Left kidney (tissue), 2 donors: Measurements from ENCODE around the gene FAM184A. TPM values are rescaled to one million over a fixed set of nuclear protein-coding genes. Genes with fewer than 3 reads are reported as not detected.
A peak's percentile ranks its signal among the peaks of the same experiment; 100 is the strongest.
"Not testable (repeated sequence)": the region's sequence is repeated elsewhere in the genome, so short reads cannot be mapped to it uniquely, and the experiment has no call there.

Source experiments
- DNase-seq: peaks from one replicate; pipeline ENCODE4 v3.0.0-alpha.2; 2013
- polyA plus RNA-seq: library from polyadenylated mRNA; unstranded; fragments of 120-200 nt; gene quantifications from one replicate; pipeline ENCODE4 v1.2.1, GENCODE V29; 2013; ENCODE audit not compliant: insufficient read length

The FAM184A gene
- polyA plus RNA-seq, 1 donor, result 16.1 TPM

- no peak for DNase-seq
Measured at GRCh38 chr6:119012521-119012920, 65.9 kb downstream of the FAM184A start.

GRCh38 chr6:119009266-119009665 lies 69.2 kb downstream of the FAM184A start:
- DNase-seq, result not testable (repeated sequence)

- DNase-seq, result no peak
Measured at GRCh38 chr6:119006974-119007373, 71.5 kb downstream of the FAM184A start.

- DNase-seq, result no peak
Measured at GRCh38 chr6:119002069-119002468, 76.4 kb downstream of the FAM184A start.

GRCh38 chr6:118999494-119000040 lies 78.9 kb downstream of the FAM184A start:
- no peak for DNase-seq

GRCh38 chr6:118997426-118997825 lies 81.0 kb downstream of the FAM184A start:
- not testable (repeated sequence) for DNase-seq

- DNase-seq, result no peak
Measured at GRCh38 chr6:118996289-118996820, 82.1 kb downstream of the FAM184A start.

GRCh38 chr6:118993803-118994251 lies 84.6 kb downstream of the FAM184A start:
- no peak for DNase-seq

- DNase-seq, result no peak
Measured at GRCh38 chr6:118993358-118993757, 85.1 kb downstream of the FAM184A start.

GRCh38 chr6:118992186-118992795 lies 86.2 kb downstream of the FAM184A start:
- DNase-seq, result no peak

GRCh38 chr6:118986312-118986711 lies 92.2 kb downstream of the FAM184A start:
- no peak for DNase-seq

GRCh38 chr6:118985123-118985830 lies 93.2 kb downstream of the FAM184A start:
- no peak for DNase-seq

GRCh38 chr6:118984342-118984741 lies 94.1 kb downstream of the FAM184A start:
- no peak for DNase-seq

GRCh38 chr6:118982575-118982911 lies 95.9 kb downstream of the FAM184A start:
- no peak for DNase-seq

- no peak for DNase-seq
Measured at GRCh38 chr6:118981884-118982574, 96.4 kb downstream of the FAM184A start.

GRCh38 chr6:118980063-118980462 lies 98.4 kb downstream of the FAM184A start:
- no peak for DNase-seq

GRCh38 chr6:118974790-118975189 lies 103.7 kb downstream of the FAM184A start:
- DNase-seq, result no peak

GRCh38 chr6:118971682-118972081 lies 106.8 kb downstream of the FAM184A start:
- no peak for DNase-seq

GRCh38 chr6:118970866-118971265 lies 107.6 kb downstream of the FAM184A start:
- DNase-seq, result no peak

GRCh38 chr6:118968416-118968815 lies 110.0 kb downstream of the FAM184A start:
- peak; percentile 41 for DNase-seq

GRCh38 chr6:118967239-118967638 lies 111.2 kb downstream of the FAM184A start:
- DNase-seq, result no peak

GRCh38 chr6:118965843-118966370 lies 112.6 kb downstream of the FAM184A start:
- DNase-seq, result no peak
